Progenitor cell of endocrine pancreas (in vitro differentiated cells): ENCODE data around the gene CREG1. TPM values are rescaled to one million over a fixed set of nuclear protein-coding genes. Genes with fewer than 3 reads are reported as not detected.

Experiments used
- DNase-seq: peaks from one replicate; pipeline ENCODE4 v3.0.0; 2021; ENCODE audit warnings: low spot score; ENCODE audit not compliant: unreplicated experiment
- H3K27ac Mint-ChIP-seq: 2 replicates; pipeline ENCODE4 v1.8.0; 2021; ENCODE audit warnings: mild to moderate bottlenecking, moderate library complexity, mixed read lengths
- H3K27me3 Mint-ChIP-seq: 2 replicates; pipeline ENCODE4 v1.8.0; 2021; ENCODE audit warnings: mixed read lengths
- H3K36me3 Mint-ChIP-seq: 2 replicates; pipeline ENCODE4 v1.8.0; 2022; ENCODE audit warnings: mixed read lengths; ENCODE audit not compliant: insufficient read depth
- H3K4me1 Mint-ChIP-seq: 2 replicates; pipeline ENCODE4 v1.8.0; 2021; ENCODE audit warnings: low read depth, mixed read lengths
- H3K4me3 Mint-ChIP-seq: 2 replicates; pipeline ENCODE4 v1.8.0; 2021; ENCODE audit warnings: low read depth, mild to moderate bottlenecking, moderate library complexity, mixed read lengths
- H3K9me3 Mint-ChIP-seq: 2 replicates; pipeline ENCODE4 v1.8.0; 2021; ENCODE audit warnings: low read depth, mixed read lengths
- total RNA-seq: library from RNA; stranded (reverse); gene quantifications from 2 replicates; pipeline ENCODE4 v1.2.1, GENCODE V29; 2021
- TF ChIP-seq, protein P1 (sequence below): fragments of 200-600 bp; sonication (generic); IDR thresholded peaks from one replicate; pipeline ENCODE4 v1.5.0; 2021; ENCODE audit warnings: antibody characterized with exemption, mild to moderate bottlenecking; ENCODE audit not compliant: unreplicated experiment

The CREG1 gene
- total RNA-seq, 1 donor from 2014 or later = 27.7 TPM

DNA sequence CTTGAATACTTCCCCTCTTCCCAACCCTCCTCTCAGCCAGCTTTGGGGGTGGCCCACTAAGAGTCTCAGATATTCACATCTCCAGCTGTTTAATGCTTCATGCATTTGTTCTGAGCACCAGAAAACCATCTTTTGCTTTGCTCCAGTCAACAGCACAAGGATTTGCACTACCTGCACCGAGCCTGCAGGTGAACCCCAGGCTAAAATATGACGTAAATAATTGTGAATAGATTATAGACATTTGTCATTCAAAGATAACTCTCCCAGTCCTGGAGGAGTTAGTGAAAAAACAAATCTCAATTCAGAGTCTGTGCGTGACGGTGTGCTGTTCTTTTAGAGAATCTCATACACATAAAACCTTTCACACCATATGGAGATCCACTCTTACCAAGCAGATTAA is 42.7 kb downstream of the CREG1 start:
- Mint-ChIP-seq H3K4me3 (no peak overlapping the region), H3K27me3 (peaks cover 9% of the 10 kb centered on the region), H3K9me3 (no peaks in the 10 kb centered on the region), H3K4me1 (peaks cover 9% of the 10 kb centered on the region), H3K36me3 (no peaks in the 10 kb centered on the region), H3K27ac (no peak overlapping the region)
- TF ChIP-seq, protein P1, sequence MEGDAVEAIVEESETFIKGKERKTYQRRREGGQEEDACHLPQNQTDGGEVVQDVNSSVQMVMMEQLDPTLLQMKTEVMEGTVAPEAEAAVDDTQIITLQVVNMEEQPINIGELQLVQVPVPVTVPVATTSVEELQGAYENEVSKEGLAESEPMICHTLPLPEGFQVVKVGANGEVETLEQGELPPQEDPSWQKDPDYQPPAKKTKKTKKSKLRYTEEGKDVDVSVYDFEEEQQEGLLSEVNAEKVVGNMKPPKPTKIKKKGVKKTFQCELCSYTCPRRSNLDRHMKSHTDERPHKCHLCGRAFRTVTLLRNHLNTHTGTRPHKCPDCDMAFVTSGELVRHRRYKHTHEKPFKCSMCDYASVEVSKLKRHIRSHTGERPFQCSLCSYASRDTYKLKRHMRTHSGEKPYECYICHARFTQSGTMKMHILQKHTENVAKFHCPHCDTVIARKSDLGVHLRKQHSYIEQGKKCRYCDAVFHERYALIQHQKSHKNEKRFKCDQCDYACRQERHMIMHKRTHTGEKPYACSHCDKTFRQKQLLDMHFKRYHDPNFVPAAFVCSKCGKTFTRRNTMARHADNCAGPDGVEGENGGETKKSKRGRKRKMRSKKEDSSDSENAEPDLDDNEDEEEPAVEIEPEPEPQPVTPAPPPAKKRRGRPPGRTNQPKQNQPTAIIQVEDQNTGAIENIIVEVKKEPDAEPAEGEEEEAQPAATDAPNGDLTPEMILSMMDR = no peak
- no peak for DNase-seq

DNA sequence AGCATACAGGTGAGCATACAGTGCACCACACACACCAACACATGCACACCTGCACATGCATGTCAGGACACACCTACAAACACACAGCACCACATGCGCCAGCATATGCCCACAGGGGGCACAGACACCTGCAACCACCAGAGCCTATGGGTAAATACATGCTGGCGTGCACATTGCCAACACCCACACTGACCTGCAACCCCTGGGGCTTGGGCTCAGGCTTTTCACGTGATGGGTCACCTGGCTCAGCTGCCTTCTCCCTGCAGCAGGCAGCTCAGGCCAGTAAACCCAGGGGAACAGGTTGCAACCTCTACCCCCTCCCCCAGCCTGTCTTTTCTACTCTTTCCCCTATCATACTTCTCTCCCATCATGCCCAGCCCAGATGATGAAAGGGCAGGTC is 43.3 kb downstream of the CREG1 start:
- peaks cover 9% of the 10 kb centered on the region for H3K4me1 Mint-ChIP-seq
- DNase-seq = no peak
- H3K36me3 Mint-ChIP-seq = no peaks in the 10 kb centered on the region
- no peaks in the 10 kb centered on the region for H3K9me3 Mint-ChIP-seq
- H3K27me3 Mint-ChIP-seq = peaks cover 9% of the 10 kb centered on the region
- TF ChIP-seq, protein P1 = no peak
- no peak overlapping the region for H3K27ac Mint-ChIP-seq
- no peak overlapping the region for H3K4me3 Mint-ChIP-seq

DNA sequence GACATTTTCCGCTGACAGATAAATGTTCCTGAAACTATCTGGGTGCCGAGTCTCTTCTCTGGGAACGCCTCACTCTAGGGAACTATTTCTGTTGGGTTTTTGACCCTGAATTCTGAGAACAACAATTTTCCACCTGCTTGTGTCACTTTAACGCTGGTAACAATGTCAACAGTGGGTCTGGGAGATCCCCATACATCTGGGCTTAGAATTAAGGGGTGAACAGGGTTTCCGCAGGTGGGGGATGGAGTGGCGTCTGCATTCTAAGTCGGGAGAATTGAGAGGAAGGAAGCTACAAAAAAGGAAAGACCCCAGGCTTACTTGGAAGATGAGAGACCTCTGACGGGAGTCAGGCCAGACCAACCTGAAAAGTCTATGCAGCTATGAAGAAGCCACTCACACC is 44.0 kb downstream of the CREG1 start:
- Mint-ChIP-seq H3K27ac (no peak overlapping the region), H3K4me3 (no peak overlapping the region), H3K9me3 (no peaks in the 10 kb centered on the region), H3K36me3 (no peaks in the 10 kb centered on the region), H3K4me1 (peaks cover 9% of the 10 kb centered on the region), H3K27me3 (peaks cover 9% of the 10 kb centered on the region)
- DNase-seq = no peak
- TF ChIP-seq, protein P1 = no peak

DNA sequence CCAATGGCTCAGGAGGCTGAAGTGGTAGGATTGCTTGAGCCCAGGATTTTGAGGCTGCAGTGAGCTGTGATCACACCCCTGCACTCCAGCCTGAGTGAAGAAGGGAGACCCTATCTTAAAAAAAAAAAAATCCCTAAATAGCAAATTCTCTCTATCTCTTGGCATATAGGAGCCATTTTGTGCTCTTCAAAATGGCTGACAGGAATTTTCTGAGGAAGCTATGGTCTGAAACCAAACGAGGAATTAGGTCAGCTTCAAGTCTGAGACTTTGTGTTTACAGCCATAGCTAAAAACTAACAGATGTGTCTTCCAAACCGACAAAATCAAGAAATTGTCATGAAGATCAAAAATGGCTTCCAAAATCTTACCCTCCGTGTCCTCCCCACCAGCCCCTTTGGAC is 45.8 kb downstream of the CREG1 start:
- H3K36me3 Mint-ChIP-seq = no peaks in the 10 kb centered on the region
- peaks cover 11% of the 10 kb centered on the region for H3K4me1 Mint-ChIP-seq
- peaks cover 22% of the 10 kb centered on the region for H3K27me3 Mint-ChIP-seq
- no peak for DNase-seq
- TF ChIP-seq, protein P1 = no peak
- H3K4me3 Mint-ChIP-seq = no peak overlapping the region
- no peaks in the 10 kb centered on the region for H3K9me3 Mint-ChIP-seq
- no peak overlapping the region for H3K27ac Mint-ChIP-seq

DNA sequence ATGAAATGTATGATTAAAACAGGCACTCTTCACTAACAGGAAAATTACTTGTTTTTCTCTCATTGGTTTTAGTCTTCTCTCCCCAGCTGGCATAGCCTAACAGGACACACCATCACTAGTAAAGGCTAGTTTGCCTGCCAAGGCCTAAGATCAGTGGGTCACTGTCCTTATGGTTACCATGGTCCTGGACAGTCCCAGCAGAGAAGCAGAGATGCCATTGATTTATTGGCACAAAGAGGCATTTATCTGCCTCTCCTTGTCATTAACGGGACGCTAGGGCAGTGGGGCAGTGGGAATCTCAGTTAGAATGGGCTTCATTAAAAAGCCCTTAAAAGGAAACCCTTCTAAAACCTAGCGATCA is 49.1 kb downstream of the CREG1 start:
- DNase-seq = no peak
- H3K4me3 Mint-ChIP-seq = no peak overlapping the region

More for the DNA sequence above, 49.1 kb downstream of the CREG1 start:
- no peaks in the 10 kb centered on the region for H3K9me3 Mint-ChIP-seq
- TF ChIP-seq, protein P1 = no peak
- H3K27ac Mint-ChIP-seq = no peak overlapping the region
- H3K27me3 Mint-ChIP-seq = peaks cover 18% of the 10 kb centered on the region
- no peaks in the 10 kb centered on the region for H3K36me3 Mint-ChIP-seq
- H3K4me1 Mint-ChIP-seq = peaks cover 3% of the 10 kb centered on the region
